AG04449 (cell line): Measurements from ENCODE around the gene PHF12.

ENCODE experiments used
- CTCF ChIA-PET: fragments of 350-600 bp; formaldehyde crosslinking; extraction: SDS; loops from one replicate; lab custom pipeline; 2021; ENCODE audit warnings: antibody characterized with exemption; lab: Yijun Ruan, JAX
- POLR2A ChIA-PET: fragments of 400-600, 350-600 bp; formaldehyde crosslinking; extraction: SDS; loops from one replicate; lab custom pipeline; 2020; ENCODE audit warnings: antibody characterized with exemption, inconsistent platforms; lab: Yijun Ruan, JAX
- DNase-seq: peaks from one replicate; pipeline ENCODE4 v3.0.0-alpha.2; 2010; ENCODE audit warnings: low read depth, low spot score
- H3K4me3 ChIP-seq: 2 replicates; pipeline ENCODE4 v1.5.1; 2011; ENCODE audit warnings: low read depth, mild to moderate bottlenecking, control low read depth, low read length
- TF ChIP-seq, protein P1 (sequence below): IDR thresholded peaks from one replicate; pipeline ENCODE4 v1.5.1; 2011; ENCODE audit warnings: mild to moderate bottlenecking, moderate library complexity, low read length, control low read depth, inconsistent platforms; ENCODE audit not compliant: insufficient read depth; ENCODE audit errors: missing control alignments

The PHF12 gene

DNA sequence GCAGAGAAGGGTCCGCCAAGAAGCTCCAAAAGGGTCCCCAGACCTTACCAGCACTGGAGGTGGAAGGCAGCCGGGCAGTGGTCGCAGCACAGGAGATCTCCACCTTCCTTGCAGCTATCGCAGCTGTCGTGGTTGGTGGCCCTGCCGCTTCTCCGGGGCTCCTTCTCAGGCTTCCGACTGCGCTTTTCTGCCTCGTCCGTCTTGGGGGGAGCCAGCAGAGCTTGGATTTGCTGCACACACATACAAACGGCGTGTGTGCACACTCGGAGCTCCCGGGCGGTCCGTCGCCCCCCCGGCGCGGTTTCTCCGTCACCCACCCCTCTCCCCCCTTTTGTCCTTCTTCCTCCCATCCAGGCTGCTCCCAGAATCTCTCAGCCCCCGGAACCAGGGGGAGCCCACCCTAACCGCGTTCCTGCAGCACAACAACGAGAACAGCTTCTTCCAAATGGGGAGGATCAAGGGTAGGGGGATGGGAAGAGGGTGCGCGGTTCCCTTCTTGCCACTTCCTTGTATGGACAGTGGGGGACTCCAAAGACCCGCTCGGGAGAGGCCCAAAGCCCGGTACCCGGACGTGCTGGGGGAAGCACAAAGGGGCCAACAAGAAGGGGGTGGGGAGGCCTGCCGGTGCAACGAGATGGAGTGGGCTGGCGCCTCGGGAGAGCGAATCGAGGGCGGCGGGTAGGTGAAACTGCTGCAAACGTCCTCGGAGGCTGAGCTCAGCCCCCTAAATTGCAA, 1.1 kb downstream of the PHF12 start:
- DNase-seq: no peak
- ChIA-PET POLR2A (interaction anchor here (0.5 to 3.1 kb wide), 7 partner anchors 9 to 230 kb away, joined by 3 to 9 read pairs (median 5); partner anchors contain the start of genes NEK8 and RPL23A), CTCF (interaction anchor here (1.2 to 19.7 kb wide), 9 partner anchors 10 to 223 kb away, joined by 3 to 1065 read pairs (median 6); partner anchors contain the start of genes NEK8 and TLCD1)
- H3K4me3 ChIP-seq: peak overlapping the region; percentile 89
- TF ChIP-seq, protein P1, sequence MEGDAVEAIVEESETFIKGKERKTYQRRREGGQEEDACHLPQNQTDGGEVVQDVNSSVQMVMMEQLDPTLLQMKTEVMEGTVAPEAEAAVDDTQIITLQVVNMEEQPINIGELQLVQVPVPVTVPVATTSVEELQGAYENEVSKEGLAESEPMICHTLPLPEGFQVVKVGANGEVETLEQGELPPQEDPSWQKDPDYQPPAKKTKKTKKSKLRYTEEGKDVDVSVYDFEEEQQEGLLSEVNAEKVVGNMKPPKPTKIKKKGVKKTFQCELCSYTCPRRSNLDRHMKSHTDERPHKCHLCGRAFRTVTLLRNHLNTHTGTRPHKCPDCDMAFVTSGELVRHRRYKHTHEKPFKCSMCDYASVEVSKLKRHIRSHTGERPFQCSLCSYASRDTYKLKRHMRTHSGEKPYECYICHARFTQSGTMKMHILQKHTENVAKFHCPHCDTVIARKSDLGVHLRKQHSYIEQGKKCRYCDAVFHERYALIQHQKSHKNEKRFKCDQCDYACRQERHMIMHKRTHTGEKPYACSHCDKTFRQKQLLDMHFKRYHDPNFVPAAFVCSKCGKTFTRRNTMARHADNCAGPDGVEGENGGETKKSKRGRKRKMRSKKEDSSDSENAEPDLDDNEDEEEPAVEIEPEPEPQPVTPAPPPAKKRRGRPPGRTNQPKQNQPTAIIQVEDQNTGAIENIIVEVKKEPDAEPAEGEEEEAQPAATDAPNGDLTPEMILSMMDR: no peak

DNA sequence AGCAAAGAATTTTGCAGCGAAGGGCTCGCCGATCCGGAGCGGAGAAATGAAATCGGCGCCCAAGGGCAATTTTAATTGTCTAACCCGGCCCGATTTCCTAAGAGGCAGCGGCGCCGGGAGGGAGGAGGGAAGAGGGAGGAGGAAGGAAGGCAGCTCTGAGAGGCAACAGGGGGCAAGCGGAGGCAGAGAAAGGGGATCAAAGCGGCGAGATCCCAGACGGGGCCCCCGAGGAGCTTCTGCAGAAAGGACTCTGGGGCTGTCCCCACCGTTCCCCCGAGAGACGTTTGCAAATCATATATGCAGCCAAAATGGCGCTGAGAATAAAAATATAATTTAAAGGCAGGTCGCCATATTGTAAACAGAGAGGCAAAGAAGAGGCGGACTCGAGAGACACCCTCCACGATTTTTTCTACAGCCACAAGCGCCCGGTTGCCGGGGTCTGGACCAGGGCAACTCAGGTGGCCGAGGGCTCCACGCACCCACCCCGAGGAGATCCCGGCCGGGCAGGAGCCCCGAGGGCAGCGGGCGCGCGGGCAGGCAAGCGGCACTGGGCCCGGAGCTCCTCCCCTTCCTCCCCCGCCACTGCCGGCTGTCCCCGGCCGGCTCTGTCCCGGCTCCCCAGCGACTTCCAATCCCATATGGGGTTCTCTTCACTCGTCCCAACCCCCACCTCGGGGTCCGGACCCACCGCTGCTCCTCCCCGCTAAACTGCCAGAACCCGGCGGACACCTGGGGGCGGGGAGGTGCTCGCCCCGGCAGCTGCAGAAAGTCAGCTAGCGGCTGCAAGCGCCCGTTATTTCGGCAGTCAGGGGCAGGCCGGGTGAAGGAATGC, 1.9 kb downstream of the PHF12 start:
- DNase-seq: no peak
- TF ChIP-seq, protein P1: no peak
- ChIA-PET CTCF (interaction anchor here (0.6 to 19.7 kb wide), 12 partner anchors 10 to 288 kb away, joined by 3 to 1065 read pairs (median 4); partner anchors contain the start of genes NEK8, SDF2 and TLCD1), POLR2A (interaction anchor here (0.5 to 3.1 kb wide), 6 partner anchors 8 to 229 kb away, joined by 3 to 9 read pairs (median 4); partner anchors contain the start of genes NEK8 and RPL23A)
- peak overlapping the region; percentile 89 for H3K4me3 ChIP-seq

DNA sequence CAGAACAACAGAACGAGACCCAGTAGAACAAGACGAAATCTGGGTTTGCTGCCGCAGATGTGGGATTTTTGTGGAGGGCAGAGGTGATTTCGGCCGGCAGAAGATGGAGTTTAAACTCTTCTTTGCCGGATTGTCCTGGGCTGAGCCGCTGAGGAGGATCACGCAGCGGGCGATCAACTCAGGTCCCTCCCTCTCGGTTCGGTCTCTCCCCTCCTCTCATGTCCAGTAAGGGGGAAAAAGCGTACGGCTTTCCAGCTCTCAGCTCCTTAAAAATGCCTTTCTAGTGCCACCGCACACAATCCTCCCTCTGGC, 2.5 kb downstream of the PHF12 start:
- H3K4me3 ChIP-seq: peak overlapping the region; percentile 89
- POLR2A ChIA-PET: interaction anchor here (1.0 kb wide), 1 partner anchor 202 kb away, joined by 5 read pairs; no protein-coding TSS in a partner anchor
- TF ChIP-seq, protein P1: no peak
- no peak for DNase-seq
- CTCF ChIA-PET: interaction anchor here (0.6 to 19.7 kb wide), 8 partner anchors 11 to 287 kb away, joined by 3 to 1065 read pairs (median 3); partner anchors contain the start of genes NEK8, SDF2 and TLCD1

GRCh38 chr17:28948342-28948741, 3.0 kb downstream of the PHF12 start:
- H3K4me3 ChIP-seq: peak overlapping the region; percentile 89
- ChIA-PET CTCF (interaction anchor here (0.6 to 19.7 kb wide), 8 partner anchors 11 to 287 kb away, joined by 3 to 1065 read pairs (median 3); partner anchors contain the start of genes NEK8, SDF2 and TLCD1), POLR2A (interaction anchor here (0.6 kb wide), 1 partner anchor 192 kb away, joined by 3 read pairs; no protein-coding TSS in a partner anchor)
- DNase-seq: no peak
- TF ChIP-seq, protein P1: no peak

DNA sequence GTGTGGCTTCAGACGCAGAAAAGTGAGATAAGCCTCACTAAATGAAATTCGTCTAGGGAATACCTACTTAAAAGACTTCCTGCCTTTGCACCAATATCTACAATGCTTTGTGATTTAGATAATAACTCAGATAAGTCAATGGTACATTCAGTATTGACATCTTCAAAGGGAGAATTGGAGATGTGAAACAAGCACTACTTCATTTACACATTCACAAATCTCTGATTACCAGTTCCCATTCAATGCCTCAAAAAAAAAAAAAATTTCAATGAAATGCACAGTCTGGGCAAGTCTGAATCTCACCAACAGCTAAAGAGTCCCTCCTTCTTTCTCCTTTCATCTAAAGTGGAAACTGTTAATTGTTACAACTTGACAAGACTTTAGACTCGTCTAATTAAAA, 3.7 kb downstream of the PHF12 start:
- TF ChIP-seq, protein P1: no peak
- peak overlapping the region; percentile 89 for H3K4me3 ChIP-seq
- ChIA-PET CTCF (interaction anchor here (1.0 to 19.7 kb wide), 4 partner anchors 12 to 221 kb away, joined by 3 to 1065 read pairs (median 22); partner anchors contain the start of genes NEK8 and TLCD1), POLR2A (interaction anchor here (0.6 kb wide), 1 partner anchor 193 kb away, joined by 3 read pairs; no protein-coding TSS in a partner anchor)
- no peak for DNase-seq
